DMS153 treated with DMSO at 0.1 percent for 48 hours (cell line): Measurements from ENCODE around the gene GJB5.

Experiments used
- DNase-seq: peaks from one replicate; lab custom pipeline; 2025; ENCODE audit not compliant: unreplicated experiment; lab: John Stamatoyannopoulos, UW

Gene GJB5

DNA sequence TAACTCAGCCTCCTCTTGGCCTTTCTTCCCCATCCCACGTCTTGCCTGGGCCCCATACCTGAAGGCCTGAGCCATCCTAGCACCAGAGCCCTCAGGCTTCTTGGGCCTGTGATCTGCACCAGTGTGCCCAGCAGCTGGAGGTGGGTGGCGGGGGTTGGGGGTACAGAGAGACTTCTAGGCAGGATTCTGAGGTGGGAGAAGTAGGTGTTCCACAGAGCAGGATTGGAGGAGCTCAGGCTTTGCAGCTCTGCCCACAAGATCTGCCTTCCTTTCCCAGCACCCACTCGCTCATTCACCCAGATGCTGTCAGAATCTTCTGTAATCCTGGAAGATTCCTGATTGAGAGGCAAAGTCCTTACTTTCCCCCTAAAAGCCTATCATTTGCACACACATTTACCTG lies 10.0 kb upstream of the GJB5 start:
- no peak for DNase-seq

DNA sequence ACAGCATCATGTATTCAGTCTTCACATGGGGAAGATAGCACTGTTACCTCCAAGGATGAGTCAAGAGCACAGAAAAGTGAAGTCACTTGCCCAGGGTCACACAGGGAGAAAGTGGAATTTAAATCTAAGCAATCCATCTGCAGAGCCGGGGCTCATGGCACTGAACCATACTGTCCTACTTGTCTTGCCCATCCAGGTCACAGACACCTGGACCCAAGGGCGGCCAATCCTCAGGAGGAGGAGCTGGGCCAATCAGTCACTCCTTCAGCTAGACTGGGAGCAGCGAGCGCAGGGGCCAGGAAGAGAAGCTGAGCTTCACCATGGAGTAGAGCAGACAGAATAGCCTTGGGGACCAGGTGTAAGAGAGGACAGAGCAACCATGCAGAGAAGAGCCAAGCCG lies 9.2 kb upstream of the GJB5 start:
- DNase-seq: no peak

DNA sequence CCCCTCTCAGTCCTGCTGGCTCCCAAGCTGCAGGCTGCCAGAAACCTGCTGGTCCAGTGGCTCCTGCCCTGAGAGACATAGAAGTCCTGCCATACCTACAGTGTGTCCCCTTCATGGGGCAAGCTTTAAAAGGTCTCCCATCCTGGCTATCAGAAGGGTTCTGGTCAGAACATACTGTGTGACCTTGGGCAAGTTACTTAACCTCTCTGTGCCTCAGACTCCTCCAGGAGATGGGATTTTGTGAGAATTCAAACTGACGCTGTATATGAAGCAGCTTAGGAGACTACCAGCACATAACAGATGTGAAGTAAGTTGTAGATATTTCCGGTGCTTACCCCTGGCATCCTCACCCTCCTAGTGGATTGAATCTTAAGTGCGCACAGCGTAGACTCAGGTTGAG lies 8.7 kb upstream of the GJB5 start:
- no peak for DNase-seq

DNA sequence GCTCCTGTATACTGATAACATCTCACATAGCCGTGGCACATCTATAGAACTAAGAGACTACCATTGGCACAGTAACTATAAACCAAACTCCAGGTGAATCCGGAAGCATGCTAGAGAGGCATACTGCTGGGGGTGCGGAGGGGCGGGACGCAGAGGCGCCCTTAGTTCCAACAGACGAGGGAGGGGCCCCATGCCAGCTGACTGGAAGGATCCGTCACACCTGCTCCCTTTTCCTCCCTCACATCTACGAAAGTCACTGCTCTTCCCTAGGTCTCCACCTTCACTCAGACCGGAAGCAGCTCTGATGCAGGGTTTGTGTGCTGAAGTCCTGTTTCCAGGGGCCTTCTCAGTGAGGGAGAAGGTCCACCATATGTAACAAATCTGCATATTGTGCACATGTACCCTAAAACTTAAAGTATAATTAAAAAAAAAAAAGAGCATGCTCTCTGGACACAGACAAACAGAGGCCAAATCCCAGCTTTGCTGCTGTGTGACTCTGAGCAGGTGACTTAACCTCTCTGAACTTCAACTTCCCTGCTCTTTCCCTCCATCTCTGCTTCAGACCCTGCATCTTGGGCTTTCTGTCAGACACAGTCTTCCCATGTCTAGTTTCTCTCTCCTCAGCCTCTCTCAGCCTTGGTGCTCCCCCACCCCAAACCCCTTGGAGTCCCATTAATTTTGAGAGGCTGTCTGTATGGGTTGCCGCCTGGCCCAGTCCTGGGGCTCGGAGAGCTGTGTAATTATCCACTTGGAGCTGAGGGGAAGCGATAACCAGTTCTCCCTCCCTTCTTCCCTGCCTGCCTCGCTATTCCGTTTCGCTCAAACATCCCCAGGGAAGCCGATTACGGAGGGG lies 7.8 kb upstream of the GJB5 start:
- DNase-seq: no peak

DNA sequence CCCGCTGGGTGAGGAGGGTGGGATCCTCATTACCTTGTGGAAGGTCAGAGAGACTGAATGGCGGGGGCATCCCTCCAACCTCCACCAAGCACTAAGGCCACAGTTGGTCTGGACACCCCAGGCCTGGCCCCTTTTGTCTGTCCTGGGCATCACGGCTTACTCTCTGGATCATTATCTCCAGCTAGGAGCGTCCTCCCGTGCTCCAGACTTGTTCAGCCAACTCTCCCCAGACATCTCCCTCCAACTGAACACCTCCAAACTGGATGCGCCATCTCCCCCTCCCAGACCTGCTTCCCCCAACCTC lies 7.3 kb upstream of the GJB5 start:
- no peak for DNase-seq

GRCh38 chr1:34749992-34750391 lies 4.9 kb upstream of the GJB5 start:
- DNase-seq: no peak

- DNase-seq: no peak
Measured at GRCh38 chr1:34750610-34751009, 4.2 kb upstream of the GJB5 start.

- no peak for DNase-seq
Measured at GRCh38 chr1:34753163-34753562, 1.7 kb upstream of the GJB5 start.

GRCh38 chr1:34755961-34756360 lies 1.1 kb downstream of the GJB5 start:
- DNase-seq: no peak

DNA sequence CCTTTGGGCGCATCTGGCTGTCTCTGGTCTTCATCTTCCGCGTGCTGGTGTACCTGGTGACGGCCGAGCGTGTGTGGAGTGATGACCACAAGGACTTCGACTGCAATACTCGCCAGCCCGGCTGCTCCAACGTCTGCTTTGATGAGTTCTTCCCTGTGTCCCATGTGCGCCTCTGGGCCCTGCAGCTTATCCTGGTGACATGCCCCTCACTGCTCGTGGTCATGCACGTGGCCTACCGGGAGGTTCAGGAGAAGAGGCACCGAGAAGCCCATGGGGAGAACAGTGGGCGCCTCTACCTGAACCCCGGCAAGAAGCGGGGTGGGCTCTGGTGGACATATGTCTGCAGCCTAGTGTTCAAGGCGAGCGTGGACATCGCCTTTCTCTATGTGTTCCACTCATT lies 2.5 kb downstream of the GJB5 start:
- no peak for DNase-seq

DNA sequence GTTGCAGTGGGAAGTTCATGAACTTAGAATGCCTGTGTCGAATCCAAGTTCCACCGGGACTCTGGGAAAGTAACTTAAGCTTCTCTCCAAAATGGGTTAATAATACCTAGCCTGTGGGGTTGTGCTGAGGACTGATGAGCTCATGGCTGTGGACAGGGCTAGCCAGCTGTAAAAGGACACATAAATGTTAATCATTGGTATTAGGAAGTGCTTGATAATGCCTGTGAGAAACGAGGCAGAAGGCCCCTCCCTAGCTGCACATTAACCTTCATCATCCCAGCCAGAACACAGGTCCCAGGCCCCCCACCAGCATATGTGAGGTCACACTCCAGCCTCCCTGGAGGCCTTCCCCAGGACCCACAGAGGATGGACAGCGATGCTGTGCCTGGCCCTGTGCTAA lies 3.9 kb downstream of the GJB5 start:
- DNase-seq: no peak

- no peak for DNase-seq
Measured at GRCh38 chr1:34759503-34760357, 4.9 kb downstream of the GJB5 start, which contains the start of gene GJB4. Gene GJB4, plus strand, starts transcription at chr1:34759740. Its CDS starts 1,515 bp downstream, at chr1:34761255.

GRCh38 chr1:34761176-34761761 lies 6.4 kb downstream of the GJB5 start:
- DNase-seq: no peak

DNA sequence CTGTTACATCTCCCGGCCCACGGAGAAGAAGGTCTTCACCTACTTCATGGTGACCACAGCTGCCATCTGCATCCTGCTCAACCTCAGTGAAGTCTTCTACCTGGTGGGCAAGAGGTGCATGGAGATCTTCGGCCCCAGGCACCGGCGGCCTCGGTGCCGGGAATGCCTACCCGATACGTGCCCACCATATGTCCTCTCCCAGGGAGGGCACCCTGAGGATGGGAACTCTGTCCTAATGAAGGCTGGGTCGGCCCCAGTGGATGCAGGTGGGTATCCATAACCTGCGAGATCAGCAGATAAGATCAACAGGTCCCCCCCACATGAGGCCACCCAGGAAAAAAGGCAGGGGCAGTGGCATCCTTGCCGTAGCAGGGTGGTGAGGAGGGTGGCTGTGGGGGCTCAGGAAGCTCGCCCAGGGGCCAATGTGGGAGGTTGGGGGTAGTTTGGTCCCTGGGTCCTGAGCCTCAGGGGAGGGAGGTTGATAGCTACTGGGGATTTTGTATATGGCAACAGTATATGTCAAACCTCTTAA lies 7.0 kb downstream of the GJB5 start:
- DNase-seq: no peak

DNA sequence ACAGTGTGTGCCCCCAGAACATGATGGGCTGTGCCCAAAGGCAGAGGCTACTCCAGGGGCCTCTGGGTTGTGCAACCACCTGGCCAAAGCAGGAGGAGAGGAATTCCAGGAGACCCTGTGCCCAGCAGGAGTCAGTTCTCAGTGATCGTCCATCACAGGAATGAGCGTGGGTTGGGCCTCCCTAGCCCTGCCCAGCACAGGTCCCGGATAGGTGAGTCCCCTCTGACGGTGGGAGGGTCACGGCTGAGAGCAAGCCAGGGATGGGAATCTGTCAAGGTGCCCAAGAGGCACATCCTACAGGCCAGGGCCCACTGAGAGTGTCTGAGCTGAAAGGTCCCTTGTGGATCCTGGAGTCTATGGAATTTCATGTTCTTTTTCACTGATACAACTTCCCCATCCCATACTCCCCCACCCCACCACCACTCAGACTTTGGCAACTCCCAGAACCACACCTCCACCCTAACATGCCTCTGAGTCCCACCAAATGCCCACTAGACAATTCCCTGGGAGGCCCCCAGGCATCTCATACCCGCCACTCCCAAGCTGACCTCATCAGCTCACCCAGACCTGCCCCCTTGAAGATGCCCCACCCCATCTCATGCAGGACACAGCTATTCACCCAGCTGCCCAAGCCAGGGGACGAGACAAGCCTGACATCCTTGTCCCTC lies 7.8 kb downstream of the GJB5 start:
- no peak for DNase-seq

DNA sequence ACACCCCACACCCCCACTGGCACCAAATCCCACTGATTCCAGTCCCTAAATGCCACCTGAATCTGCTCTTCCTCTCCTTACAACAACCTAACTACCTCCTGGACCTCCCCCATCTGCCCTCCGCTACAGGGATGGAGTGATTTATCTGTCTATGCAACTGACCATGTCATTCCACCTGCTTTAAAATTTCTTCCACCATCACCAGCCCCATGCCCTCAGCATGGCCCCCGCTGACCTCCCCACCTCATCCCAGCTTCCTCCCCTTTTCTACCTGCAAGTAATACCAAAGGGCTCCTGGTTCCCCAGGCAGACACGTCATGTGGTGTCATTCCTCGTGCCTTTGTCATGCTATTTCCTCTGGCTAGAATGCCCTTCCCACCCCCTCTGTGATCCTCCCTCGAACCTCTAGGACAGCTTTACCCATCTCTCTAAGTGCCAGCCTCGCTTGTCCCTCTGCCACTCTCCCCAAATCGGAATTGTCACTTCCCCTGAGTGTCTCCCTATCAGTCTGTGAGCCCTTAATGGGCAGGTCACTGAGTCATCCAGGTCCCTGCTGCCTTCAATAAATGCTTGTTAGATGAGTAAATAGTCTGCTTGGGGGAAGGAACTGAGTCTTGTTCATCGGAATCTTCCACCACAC lies 8.4 kb downstream of the GJB5 start:
- no peak for DNase-seq

- no peak for DNase-seq
Measured at GRCh38 chr1:34768856-34769255, 14.0 kb downstream of the GJB5 start.

- DNase-seq: no peak
Measured at GRCh38 chr1:34770891-34771504, 16.2 kb downstream of the GJB5 start.

GRCh38 chr1:34771573-34772371 lies 16.9 kb downstream of the GJB5 start:
- DNase-seq: no peak
